GM20000 (cell line): ENCODE measurements around the gene PAX2.

Experiments used
- DNase-seq: peaks from one replicate; pipeline ENCODE4 v3.0.0; 2012; ENCODE audit warnings: low spot score
- TF ChIP-seq, protein P1 (sequence below): IDR thresholded peaks from 2 replicates; pipeline ENCODE4 v1.5.1; 2012; ENCODE audit warnings: mild to moderate bottlenecking, control low read depth; ENCODE audit errors: extremely low read depth, missing control alignments

The PAX2 gene

DNA sequence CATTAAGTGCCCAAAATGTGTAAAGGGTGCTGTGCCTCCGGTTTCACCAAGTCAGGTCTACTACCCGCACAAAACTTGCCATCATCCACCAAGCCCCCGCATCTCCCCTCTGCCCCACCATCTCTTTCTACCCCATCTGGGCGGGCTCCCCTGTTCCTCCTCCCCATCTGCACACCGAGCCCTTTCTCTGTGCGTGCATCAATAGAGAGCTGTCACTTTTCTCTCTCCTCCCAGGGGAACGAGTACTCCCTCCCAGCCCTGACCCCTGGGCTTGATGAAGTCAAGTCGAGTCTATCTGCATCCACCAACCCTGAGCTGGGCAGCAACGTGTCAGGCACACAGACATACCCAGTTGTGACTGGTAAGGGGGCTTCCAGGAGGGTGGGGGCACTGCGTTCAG, 63.5 kb downstream of the PAX2 start:
- TF ChIP-seq, protein P1, sequence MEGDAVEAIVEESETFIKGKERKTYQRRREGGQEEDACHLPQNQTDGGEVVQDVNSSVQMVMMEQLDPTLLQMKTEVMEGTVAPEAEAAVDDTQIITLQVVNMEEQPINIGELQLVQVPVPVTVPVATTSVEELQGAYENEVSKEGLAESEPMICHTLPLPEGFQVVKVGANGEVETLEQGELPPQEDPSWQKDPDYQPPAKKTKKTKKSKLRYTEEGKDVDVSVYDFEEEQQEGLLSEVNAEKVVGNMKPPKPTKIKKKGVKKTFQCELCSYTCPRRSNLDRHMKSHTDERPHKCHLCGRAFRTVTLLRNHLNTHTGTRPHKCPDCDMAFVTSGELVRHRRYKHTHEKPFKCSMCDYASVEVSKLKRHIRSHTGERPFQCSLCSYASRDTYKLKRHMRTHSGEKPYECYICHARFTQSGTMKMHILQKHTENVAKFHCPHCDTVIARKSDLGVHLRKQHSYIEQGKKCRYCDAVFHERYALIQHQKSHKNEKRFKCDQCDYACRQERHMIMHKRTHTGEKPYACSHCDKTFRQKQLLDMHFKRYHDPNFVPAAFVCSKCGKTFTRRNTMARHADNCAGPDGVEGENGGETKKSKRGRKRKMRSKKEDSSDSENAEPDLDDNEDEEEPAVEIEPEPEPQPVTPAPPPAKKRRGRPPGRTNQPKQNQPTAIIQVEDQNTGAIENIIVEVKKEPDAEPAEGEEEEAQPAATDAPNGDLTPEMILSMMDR = no peak
- DNase-seq = no peak

DNA sequence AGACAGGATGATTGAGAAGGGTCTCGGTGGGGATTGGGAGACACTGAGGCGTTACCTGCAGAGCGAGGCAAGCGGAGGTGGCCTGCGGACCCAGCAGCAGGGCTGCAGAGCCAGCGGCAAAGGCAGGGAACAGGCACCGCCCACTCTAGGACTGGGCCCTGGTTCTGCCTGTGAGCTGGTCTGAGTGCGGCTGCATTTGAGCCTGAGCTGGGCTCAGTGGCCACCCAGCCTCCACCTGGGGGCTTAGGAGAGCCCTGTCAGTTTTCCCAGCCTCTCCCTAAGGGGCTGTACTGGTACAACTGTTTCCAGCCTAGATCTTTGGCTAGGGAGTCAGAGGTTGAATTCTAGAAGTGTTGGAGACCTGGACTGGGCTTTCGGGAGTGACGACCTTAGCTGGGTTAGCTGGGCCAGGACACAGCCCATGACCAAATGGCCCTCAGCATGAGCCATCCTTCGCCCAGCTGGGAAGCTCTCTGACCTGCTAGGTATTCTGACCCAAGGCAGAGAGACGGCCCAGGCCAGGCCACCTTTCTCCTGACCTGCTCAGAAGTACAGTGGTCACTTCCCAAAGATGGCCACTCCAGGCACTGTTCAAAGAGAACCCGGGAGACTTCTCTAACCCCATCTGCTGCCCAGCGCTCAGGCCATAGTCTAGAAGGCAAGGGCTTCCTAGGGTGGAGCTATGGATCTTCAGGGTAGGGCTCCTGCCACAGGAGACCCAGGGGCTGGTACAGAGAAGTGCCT, 64.9 kb downstream of the PAX2 start:
- TF ChIP-seq, protein P1 = no peak
- DNase-seq = no peak

DNA sequence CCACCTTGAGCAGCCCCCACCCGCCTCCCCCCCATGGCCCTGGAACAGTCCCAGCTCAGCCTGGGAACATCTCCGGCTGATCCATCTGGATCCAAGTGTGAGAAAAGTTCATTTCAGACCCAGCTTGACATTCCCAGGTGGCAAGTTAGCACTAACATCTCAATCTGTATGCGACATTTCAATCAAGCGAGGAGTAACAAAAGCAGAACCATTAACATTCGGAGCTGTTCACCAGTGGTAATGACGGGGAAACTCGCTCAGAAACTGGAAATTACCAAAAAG, 65.4 kb downstream of the PAX2 start:
- DNase-seq = no peak
- TF ChIP-seq, protein P1 = no peak

DNA sequence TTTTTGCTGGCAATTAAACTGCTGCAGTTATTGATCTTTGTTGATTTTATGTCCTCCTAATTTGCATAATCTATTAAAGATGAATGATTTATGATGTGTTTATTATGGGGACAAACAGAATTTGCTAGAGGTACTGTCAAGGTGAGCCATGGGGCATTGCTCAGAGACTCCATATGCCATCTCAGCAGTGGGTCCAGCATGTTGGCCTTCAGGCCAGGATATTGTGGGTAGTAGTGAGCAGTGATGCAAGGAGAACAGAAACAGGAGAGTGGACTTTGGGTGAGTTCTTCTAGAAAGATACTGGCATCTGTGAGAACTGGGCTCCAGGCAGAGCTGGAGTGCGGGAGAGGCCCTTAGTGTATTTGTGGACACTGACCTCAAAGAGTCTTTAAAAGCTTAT, 65.9 kb downstream of the PAX2 start:
- TF ChIP-seq, protein P1 = no peak
- no peak for DNase-seq

DNA sequence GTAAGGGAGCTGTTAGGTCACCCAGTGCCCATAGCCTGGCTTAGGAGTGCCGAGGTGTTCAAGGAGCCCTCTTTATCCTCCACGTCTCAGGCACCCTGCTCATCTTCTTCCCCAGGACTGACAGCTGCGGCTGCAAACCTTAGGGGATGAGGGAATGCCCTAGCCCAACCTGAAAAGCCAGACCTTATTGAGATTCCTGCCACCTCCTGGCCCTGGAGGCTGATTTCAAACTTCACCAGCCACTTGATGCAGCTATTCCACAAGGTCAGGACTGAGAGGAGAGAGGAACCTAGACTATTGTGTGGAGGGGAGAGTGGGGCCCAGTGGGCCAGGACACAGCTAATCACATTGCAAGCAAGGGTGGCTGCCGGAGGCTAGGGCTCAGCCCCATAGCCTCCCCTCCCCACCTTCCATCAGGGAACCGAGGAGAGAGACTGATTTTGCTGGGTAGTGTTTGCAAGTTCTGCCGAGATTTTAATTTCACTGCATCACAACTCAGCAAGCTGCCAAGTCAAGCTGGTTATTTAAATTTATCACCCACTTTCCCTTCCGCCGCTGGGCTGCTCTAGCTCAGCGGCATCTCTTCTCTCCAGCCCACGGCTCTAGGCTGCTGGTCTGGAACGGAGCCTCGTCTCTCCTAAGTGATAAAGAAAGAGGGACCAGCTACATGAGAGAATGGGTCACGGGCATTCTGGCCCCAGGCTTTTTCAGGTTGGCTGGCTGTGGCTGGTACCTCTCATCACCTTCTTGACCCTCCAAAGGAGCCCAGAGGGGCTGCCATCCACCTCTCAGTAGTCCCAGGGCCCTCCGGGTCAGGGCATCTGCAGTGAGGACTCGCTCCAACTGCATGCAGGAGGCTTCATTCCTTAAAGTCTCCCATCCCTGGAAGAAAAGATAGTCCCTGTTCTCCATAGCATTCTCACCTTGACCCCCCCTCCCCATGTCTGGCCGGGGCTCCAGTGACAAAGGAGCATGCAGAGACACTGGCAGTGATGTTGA, 66.7 kb downstream of the PAX2 start:
- no peak for DNase-seq
- TF ChIP-seq, protein P1 = no peak

DNA sequence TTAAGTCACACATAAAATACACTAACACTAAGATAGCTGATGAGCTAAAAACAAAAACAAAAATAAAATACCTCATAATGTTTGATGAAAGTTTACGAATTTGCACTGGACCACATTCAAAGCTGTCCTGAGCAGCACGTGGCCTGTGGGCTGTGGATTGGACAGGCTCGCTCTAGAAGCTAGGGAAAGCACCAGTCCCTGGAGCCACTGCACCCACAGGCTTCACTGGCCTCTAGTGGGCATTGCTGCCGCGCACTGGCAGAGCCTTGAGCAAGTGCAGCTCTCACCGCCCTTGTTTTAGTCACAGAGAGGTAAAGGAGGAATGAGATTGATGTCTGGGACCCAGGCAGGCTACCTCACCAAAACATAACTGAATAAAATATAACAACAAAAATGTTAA, 67.6 kb downstream of the PAX2 start:
- TF ChIP-seq, protein P1 = no peak
- DNase-seq = no peak
